ENCODE measurements around the gene GHR.

Gene GHR

DNA sequence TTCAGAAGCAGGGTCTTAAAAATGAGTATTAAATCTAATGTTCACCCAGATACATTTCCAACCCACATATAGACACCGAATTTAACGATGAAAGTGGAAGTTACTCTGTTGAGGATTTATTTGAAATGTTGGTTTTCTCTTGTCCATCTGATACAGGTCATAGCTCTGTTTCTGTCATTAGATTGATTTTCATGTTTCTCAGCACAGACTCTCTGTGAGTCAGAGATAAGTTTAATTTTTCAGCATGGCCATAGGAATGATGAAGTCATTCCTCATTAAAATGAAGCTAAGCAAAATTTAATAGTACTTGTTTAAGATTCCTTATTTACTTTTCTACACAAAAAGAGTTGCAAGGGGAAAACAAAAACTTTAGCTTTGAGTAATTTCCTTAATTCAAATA lies 38.8 kb downstream of the GHR start:
- no peaks in the 10 kb centered on the region for H3K4me1 ChIP-seq (ENCODE audit: low read length)
- TF ChIP-seq EZH2phosphoT487 (IDR thresholded peaks at IDR 0.05; ENCODE audit: low read length) (no peak), EZH2 (optimal IDR thresholded peaks at IDR 0.05; ENCODE audit: low read depth, low read length) (no peak)
- TF ChIP-seq, protein P1, sequence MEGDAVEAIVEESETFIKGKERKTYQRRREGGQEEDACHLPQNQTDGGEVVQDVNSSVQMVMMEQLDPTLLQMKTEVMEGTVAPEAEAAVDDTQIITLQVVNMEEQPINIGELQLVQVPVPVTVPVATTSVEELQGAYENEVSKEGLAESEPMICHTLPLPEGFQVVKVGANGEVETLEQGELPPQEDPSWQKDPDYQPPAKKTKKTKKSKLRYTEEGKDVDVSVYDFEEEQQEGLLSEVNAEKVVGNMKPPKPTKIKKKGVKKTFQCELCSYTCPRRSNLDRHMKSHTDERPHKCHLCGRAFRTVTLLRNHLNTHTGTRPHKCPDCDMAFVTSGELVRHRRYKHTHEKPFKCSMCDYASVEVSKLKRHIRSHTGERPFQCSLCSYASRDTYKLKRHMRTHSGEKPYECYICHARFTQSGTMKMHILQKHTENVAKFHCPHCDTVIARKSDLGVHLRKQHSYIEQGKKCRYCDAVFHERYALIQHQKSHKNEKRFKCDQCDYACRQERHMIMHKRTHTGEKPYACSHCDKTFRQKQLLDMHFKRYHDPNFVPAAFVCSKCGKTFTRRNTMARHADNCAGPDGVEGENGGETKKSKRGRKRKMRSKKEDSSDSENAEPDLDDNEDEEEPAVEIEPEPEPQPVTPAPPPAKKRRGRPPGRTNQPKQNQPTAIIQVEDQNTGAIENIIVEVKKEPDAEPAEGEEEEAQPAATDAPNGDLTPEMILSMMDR (IDR thresholded peaks at IDR 0.05; ENCODE audit: low read length): no peak
- no peaks in the 10 kb centered on the region for H3K79me2 ChIP-seq (ENCODE audit: low read length)

DNA sequence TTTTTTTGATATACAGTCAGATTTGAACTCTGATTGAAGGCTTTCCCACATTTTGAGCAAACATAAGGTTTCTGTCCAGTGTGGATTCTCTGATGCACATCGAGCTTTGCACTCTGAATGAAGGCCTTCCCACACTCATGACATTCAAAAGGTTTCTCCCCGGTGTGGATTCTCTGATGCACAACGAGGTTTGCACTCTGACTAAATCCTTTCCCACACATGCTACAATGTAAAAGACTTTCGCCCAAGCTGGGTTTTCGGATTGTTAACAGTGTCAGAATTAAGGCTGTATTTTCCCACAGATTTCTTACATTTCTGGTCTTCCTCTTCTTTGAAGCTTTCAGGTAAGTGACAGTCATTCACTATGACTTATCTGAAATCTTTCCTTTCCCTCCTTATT lies 44.3 kb downstream of the GHR start:
- Histone ChIP-seq H3K4me2 (ENCODE audit: low read depth, low read length) (no peak overlapping the region), H3K27ac (ENCODE audit: low read length) (no peak overlapping the region), H3K9ac (ENCODE audit: low read length) (no peak overlapping the region), H4K20me1 (ENCODE audit: insufficient read depth, low read length) (no peaks in the 10 kb centered on the region), H3K36me3 (replicated peaks; ENCODE audit: insufficient read depth, low read length) (no peaks in the 10 kb centered on the region), H3K9me2 (replicated peaks; ENCODE audit: insufficient read depth, low read length) (no peaks in the 10 kb centered on the region), H2AFZ (ENCODE audit: low read length) (no peak overlapping the region), H3F3A (ENCODE audit: insufficient read depth, low read length) (no peaks in the 10 kb centered on the region), H3K9me3 (replicated peaks; ENCODE audit: insufficient read depth, low read length) (no peaks in the 10 kb centered on the region), H3K4me3 (ENCODE audit: low read length) (no peak overlapping the region), H3K27me3 (replicated peaks; ENCODE audit: insufficient read depth, low read length) (no peaks in the 10 kb centered on the region), H3K79me2 (ENCODE audit: low read length) (no peaks in the 10 kb centered on the region), H3K4me1 (ENCODE audit: low read length) (no peaks in the 10 kb centered on the region)
- TF ChIP-seq, protein P1 (IDR thresholded peaks at IDR 0.05; ENCODE audit: low read length): no peak
- TF ChIP-seq EZH2phosphoT487 (IDR thresholded peaks at IDR 0.05; ENCODE audit: low read length) (no peak), EZH2 (optimal IDR thresholded peaks at IDR 0.05; ENCODE audit: low read depth, low read length) (no peak)
- DNase-seq: no peak

More for the DNA sequence above, 38.8 kb downstream of the GHR start:
- Histone ChIP-seq H3K9me3 (replicated peaks; ENCODE audit: insufficient read depth, low read length) (no peaks in the 10 kb centered on the region), H2AFZ (ENCODE audit: low read length) (no peak overlapping the region), H3K27me3 (replicated peaks; ENCODE audit: insufficient read depth, low read length) (no peaks in the 10 kb centered on the region), H3F3A (ENCODE audit: insufficient read depth, low read length) (no peaks in the 10 kb centered on the region), H3K9me2 (replicated peaks; ENCODE audit: insufficient read depth, low read length) (no peaks in the 10 kb centered on the region), H4K20me1 (ENCODE audit: insufficient read depth, low read length) (no peaks in the 10 kb centered on the region), H3K4me2 (ENCODE audit: low read depth, low read length) (no peak overlapping the region), H3K36me3 (replicated peaks; ENCODE audit: insufficient read depth, low read length) (no peaks in the 10 kb centered on the region), H3K9ac (ENCODE audit: low read length) (no peak overlapping the region), H3K27ac (ENCODE audit: low read length) (no peak overlapping the region), H3K4me3 (ENCODE audit: low read length) (no peak overlapping the region)
- DNase-seq: no peak

DNA sequence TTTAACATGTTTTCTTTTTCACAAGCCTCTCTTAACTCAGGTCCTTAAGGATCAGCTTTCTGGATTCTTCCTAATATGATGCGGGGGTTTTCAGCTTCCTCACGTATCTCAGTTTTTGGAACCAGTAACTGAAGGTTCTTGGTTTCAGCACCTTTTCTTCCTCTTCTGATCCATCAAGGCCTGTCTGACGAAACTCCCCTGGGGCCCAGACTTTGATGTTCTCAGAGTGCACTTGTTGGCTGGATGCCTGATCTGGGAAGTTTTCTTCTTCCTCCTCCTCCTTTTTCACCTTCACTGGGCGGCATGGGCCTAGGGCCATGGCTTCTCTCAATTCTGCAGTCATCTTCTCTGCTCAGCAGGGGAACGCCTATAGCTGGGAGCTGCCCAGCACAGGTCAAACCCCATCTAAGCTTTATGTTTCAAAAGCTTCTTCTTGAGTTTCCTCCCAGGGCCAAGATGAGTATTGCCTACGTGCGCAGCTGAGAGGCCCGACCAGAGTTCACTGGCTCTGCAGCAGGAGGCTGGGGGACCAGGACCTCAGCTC lies 44.8 kb downstream of the GHR start:
- no peaks in the 10 kb centered on the region for H3K36me3 ChIP-seq (replicated peaks; ENCODE audit: insufficient read depth, low read length)
- H4K20me1 ChIP-seq (ENCODE audit: insufficient read depth, low read length): no peaks in the 10 kb centered on the region
- H3K4me2 ChIP-seq (ENCODE audit: low read depth, low read length): no peak overlapping the region
- H3K9me2 ChIP-seq (replicated peaks; ENCODE audit: insufficient read depth, low read length): no peaks in the 10 kb centered on the region
- no peak for DNase-seq
- TF ChIP-seq EZH2phosphoT487 (IDR thresholded peaks at IDR 0.05; ENCODE audit: low read length) (no peak), EZH2 (optimal IDR thresholded peaks at IDR 0.05; ENCODE audit: low read depth, low read length) (no peak)
- TF ChIP-seq, protein P1 (IDR thresholded peaks at IDR 0.05; ENCODE audit: low read length): no peak
- no peaks in the 10 kb centered on the region for H3K9me3 ChIP-seq (replicated peaks; ENCODE audit: insufficient read depth, low read length)
- H3F3A ChIP-seq (ENCODE audit: insufficient read depth, low read length): no peaks in the 10 kb centered on the region
- no peak overlapping the region for H2AFZ ChIP-seq (ENCODE audit: low read length)
- no peak overlapping the region for H3K9ac ChIP-seq (ENCODE audit: low read length)
- H3K4me3 ChIP-seq (ENCODE audit: low read length): no peak overlapping the region
- no peaks in the 10 kb centered on the region for H3K27me3 ChIP-seq (replicated peaks; ENCODE audit: insufficient read depth, low read length)
- no peaks in the 10 kb centered on the region for H3K79me2 ChIP-seq (ENCODE audit: low read length)
- H3K27ac ChIP-seq (ENCODE audit: low read length): no peak overlapping the region
- no peaks in the 10 kb centered on the region for H3K4me1 ChIP-seq (ENCODE audit: low read length)
